NB4 (cell line): Measurements from ENCODE around the gene CD82.

Source experiments
- DNase-seq: peaks from one replicate; pipeline ENCODE4 v3.0.0; 2010; ENCODE audit warnings: low read depth
- H3K4me3 ChIP-seq: one replicate; pipeline ENCODE4 v1.5.1; 2011; ENCODE audit warnings: mild to moderate bottlenecking, low read depth, low read length, moderate library complexity
- MYC ChIP-seq: IDR thresholded peaks from 2 replicates; pipeline ENCODE4 v1.6.1; 2011; ENCODE audit warnings: low read depth, low read length
- POLR2A ChIP-seq: IDR thresholded peaks from 2 replicates; pipeline ENCODE4 v1.6.1; 2011; ENCODE audit warnings: mild to moderate bottlenecking; ENCODE audit not compliant: insufficient read length; ENCODE audit errors: extremely low read depth
- TF ChIP-seq, protein P1 (sequence below): IDR thresholded peaks from 2 replicates; pipeline ENCODE4 v1.6.1; 2011; ENCODE audit warnings: low read depth, low read length
- TF ChIP-seq, protein P2 (sequence below): IDR thresholded peaks from one replicate; pipeline ENCODE4 v1.5.1; 2012; ENCODE audit warnings: low read depth, low read length

Gene CD82

DNA sequence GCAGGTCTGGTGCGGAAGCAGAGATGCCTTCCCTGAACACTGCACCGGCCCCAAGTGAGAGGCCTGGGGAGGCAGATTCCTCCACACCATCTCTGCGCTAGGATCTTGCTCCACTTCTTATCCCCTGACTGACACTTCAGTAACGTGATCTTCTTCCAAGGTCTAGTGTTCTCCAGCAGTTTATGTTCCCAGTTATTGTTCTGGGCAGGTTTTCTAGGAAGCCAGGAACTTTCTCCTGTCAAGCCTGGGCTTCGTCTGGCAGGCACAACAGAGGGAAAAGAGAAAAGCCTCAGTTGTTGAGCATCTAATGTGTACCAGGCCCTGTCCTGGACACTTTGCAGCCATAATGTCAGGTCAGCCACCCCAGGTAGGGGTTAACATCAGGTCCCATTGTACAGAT lies 10.5 kb downstream of the CD82 start:
- TF ChIP-seq, protein P1, sequence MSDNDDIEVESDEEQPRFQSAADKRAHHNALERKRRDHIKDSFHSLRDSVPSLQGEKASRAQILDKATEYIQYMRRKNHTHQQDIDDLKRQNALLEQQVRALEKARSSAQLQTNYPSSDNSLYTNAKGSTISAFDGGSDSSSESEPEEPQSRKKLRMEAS = no peak
- TF ChIP-seq, protein P2, sequence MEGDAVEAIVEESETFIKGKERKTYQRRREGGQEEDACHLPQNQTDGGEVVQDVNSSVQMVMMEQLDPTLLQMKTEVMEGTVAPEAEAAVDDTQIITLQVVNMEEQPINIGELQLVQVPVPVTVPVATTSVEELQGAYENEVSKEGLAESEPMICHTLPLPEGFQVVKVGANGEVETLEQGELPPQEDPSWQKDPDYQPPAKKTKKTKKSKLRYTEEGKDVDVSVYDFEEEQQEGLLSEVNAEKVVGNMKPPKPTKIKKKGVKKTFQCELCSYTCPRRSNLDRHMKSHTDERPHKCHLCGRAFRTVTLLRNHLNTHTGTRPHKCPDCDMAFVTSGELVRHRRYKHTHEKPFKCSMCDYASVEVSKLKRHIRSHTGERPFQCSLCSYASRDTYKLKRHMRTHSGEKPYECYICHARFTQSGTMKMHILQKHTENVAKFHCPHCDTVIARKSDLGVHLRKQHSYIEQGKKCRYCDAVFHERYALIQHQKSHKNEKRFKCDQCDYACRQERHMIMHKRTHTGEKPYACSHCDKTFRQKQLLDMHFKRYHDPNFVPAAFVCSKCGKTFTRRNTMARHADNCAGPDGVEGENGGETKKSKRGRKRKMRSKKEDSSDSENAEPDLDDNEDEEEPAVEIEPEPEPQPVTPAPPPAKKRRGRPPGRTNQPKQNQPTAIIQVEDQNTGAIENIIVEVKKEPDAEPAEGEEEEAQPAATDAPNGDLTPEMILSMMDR = no peak
- no peak for TF ChIP-seq MYC
- no peak for TF ChIP-seq POLR2A
- H3K4me3 ChIP-seq = no peak overlapping the region
- no peak for DNase-seq

DNA sequence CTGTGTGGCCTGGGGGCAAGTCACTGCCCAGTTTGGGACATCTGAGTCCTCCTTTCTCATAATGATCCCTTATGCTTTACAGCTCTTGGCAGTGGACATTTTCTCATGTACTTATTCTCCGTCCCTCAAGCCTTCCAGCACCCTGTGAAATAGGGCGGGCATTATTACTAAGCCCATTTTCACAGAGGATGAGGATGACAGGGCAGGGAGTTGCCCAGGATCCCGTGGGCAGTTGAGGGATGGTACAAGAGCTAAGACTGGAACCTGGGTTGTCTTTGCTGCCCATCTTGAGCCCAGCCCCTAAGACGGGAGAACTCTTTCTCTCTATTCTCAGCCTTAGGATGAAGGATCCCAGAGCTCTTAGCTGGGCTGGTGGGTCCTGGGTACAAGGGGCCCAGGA lies 11.2 kb downstream of the CD82 start:
- TF ChIP-seq POLR2A = no peak
- TF ChIP-seq, protein P1 = no peak
- TF ChIP-seq, protein P2 = no peak
- no peak for TF ChIP-seq MYC
- H3K4me3 ChIP-seq = no peak overlapping the region
- no peak for DNase-seq

DNA sequence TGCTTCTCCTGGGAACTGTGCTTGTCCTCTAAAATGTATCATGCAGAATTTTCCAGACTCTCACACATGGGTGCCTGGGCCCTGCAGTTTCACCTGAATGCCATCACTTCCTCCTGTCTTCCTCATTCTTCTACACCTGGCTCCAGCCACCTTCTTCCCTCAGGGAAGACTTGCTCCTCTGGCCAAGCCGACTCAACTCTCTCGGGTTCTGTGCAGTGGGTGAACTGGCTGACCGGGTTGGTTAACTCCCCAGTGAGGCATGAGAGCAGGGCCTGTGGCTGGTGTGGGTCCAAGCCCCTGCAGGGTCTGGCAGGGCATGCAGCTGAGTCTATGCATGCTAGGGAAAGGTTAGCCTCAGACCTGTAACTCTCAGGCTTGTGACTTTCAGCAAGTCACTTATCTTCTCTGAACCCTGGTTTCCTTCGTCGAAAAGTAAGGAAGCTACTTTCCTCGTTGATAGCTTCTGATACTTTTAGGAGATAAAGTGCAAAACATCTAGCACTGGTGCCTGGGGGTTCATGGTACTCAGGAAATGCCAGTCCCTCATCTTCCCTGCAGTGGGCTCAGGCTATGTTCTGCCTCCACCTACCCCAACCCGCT lies 11.9 kb downstream of the CD82 start:
- H3K4me3 ChIP-seq = no peak overlapping the region
- TF ChIP-seq, protein P1 = no peak
- TF ChIP-seq POLR2A (no peak), MYC (no peak)
- no peak for DNase-seq

DNA sequence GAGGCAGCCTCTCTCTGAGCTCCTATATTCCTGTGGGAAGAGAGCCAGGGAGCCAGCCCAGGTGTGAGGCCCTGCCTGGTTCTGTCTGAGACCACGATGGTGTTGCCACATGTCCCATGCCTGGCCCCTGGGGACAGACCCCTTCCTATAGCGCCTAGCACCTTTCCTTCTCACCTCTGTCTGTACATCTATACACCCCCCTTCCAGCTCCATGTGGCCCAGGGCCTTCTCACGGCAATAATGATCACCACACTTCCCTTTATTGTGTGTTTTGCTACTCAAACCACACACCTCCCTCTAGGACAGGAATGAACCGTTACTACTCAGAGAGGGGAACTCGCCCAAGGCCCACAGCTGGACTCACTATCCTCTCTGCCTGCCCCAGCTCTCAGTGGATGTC lies 12.8 kb downstream of the CD82 start:
- DNase-seq = peak; percentile 75

DNA sequence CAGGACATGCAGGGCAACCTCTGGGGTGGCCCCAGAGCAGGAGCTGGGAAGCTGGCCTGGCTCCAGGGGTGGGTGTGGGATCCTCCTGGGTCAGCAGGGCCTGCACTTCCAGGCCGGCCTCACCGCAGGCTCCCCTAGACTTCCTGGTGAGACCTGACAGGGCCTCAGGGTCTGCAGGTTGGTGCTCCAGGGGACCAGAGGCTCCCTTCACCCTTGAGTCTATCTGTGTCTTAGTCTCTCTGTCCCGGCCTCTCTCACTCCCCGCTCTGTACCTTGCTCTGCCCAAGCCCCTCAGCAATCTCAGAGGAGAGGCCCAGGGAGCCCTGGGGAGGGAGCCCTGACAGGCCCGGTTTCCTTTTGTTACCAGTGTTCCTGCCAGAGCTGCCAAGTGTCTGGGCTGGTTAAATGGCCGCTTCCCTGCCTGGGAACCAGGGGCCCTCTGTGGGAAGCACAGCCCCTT lies 13.9 kb downstream of the CD82 start:
- DNase-seq = no peak
- TF ChIP-seq MYC = no peak
- no peak for TF ChIP-seq POLR2A
- TF ChIP-seq, protein P1 = no peak
- TF ChIP-seq, protein P2 = no peak
- no peak overlapping the region for H3K4me3 ChIP-seq

More for the DNA sequence above, 12.8 kb downstream of the CD82 start:
- no peak overlapping the region for H3K4me3 ChIP-seq
- TF ChIP-seq POLR2A (no peak), MYC (peak; percentile 67)
- TF ChIP-seq, protein P1 = peak; percentile 72

DNA sequence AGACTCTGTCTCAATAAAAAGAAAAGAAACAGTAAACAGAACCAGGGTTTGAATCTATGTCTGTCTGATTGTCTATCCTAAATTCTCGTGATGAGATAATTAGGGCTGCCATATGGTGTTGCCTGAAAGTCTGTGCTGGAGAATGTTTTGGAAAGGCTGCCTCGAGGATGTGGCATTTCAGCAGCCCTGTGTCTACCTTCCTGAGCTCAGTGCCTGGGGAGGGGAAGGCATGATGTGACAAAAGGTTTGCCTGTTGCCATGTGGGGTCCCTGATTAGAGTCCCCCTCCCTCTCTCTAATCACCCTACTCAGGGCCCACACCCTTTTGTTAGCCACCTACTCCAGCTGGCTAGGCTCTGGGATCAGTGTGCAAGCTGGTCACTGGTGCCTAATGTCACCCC lies 15.2 kb downstream of the CD82 start:
- DNase-seq = no peak
- no peak overlapping the region for H3K4me3 ChIP-seq
- TF ChIP-seq, protein P2 = no peak
- TF ChIP-seq MYC (no peak), POLR2A (no peak)
- TF ChIP-seq, protein P1 = no peak
